Lower leg skin (tissue), 3 donors: ENCODE results near the gene C1orf105.

Experiments
- POLR2A ChIP-seq, 2 donors: fragments of 450-650 bp; IDR thresholded peaks; one replicate each; pipeline ENCODE4 v1.6.1; 2016 to 2017; ENCODE audit warnings: antibody characterized with exemption in 2 of 2, mild to moderate bottlenecking in 1 of 2, moderate library complexity in 1 of 2
- TF ChIP-seq, protein P1 (sequence below), 3 donors: fragments of 450-650 bp; IDR thresholded peaks; one replicate each; pipeline ENCODE4 v1.5.1; 2016; ENCODE audit warnings: antibody characterized with exemption in 3 of 3, mild to moderate bottlenecking in 3 of 3, moderate library complexity in 2 of 3

DNA sequence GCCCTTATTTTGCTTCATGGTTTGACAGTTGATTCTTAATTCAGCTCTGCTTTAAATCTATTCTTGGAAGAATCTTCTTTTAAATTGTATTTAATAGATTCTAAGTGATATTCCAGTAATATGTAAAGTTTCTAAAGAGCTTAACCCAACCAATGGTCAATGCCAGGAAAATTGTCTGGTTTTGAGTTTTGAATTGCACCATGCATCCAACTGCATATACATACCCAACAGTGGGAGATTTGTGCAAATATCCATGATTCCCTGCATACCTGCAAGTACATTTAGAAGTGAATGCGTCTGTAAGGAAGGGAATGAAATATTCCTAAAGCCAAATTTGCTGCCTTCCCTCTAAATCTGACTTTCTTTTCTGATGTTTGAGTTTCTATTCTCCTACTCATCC lies 35.8 kb upstream of the C1orf105 start:
- TF ChIP-seq, protein P1, sequence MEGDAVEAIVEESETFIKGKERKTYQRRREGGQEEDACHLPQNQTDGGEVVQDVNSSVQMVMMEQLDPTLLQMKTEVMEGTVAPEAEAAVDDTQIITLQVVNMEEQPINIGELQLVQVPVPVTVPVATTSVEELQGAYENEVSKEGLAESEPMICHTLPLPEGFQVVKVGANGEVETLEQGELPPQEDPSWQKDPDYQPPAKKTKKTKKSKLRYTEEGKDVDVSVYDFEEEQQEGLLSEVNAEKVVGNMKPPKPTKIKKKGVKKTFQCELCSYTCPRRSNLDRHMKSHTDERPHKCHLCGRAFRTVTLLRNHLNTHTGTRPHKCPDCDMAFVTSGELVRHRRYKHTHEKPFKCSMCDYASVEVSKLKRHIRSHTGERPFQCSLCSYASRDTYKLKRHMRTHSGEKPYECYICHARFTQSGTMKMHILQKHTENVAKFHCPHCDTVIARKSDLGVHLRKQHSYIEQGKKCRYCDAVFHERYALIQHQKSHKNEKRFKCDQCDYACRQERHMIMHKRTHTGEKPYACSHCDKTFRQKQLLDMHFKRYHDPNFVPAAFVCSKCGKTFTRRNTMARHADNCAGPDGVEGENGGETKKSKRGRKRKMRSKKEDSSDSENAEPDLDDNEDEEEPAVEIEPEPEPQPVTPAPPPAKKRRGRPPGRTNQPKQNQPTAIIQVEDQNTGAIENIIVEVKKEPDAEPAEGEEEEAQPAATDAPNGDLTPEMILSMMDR (IDR thresholded peaks at IDR 0.05), result no peak
- no peak for TF ChIP-seq POLR2A (IDR thresholded peaks at IDR 0.05)
